Smooth muscle cell (in vitro differentiated cells): ENCODE measurements around the gene ANO7. TPM values are rescaled to one million over a fixed set of nuclear protein-coding genes. Genes with fewer than 3 reads are reported as not detected.

Source experiments
- DNase-seq: peaks from one replicate; lab custom pipeline; 2025; ENCODE audit not compliant: unreplicated experiment; lab: John Stamatoyannopoulos, UW
- H2AFZ ChIP-seq: fragments of 200-600 bp; sonication (generic); 2 replicates; pipeline ENCODE4 v1.6.0; 2016; ENCODE audit warnings: antibody characterized with exemption, low read depth, mild to moderate bottlenecking
- H3F3A ChIP-seq: fragments of 200-600 bp; sonication (generic); 2 replicates; pipeline ENCODE4 v1.6.0; 2017; ENCODE audit warnings: antibody characterized with exemption, low read depth
- H3K27ac ChIP-seq: fragments of 200-600 bp; sonication (generic); 2 replicates; pipeline ENCODE4 v1.5.1; 2016; ENCODE audit warnings: low read depth, mild to moderate bottlenecking
- H3K27me3 ChIP-seq: fragments of 200-600 bp; sonication (generic); 2 replicates; pipeline ENCODE4 v1.6.1; 2016; ENCODE audit warnings: low read depth, mild to moderate bottlenecking
- H3K36me3 ChIP-seq: fragments of 200-600 bp; sonication (generic); 2 replicates; pipeline ENCODE4 v1.5.1; 2016; ENCODE audit warnings: low read depth
- H3K4me1 ChIP-seq: fragments of 200-600 bp; sonication (generic); 2 replicates; pipeline ENCODE4 v1.5.1; 2016; ENCODE audit warnings: low read depth
- H3K4me2 ChIP-seq: fragments of 200-600 bp; sonication (generic); 2 replicates; pipeline ENCODE4 v1.6.0; 2016; ENCODE audit warnings: mild to moderate bottlenecking
- H3K4me3 ChIP-seq: fragments of 200-600 bp; sonication (generic); 2 replicates; pipeline ENCODE4 v1.5.1; 2016; ENCODE audit warnings: mild to moderate bottlenecking
- H3K79me2 ChIP-seq: fragments of 200-600 bp; sonication (generic); 2 replicates; pipeline ENCODE4 v1.6.0; 2016; ENCODE audit warnings: low read depth, mild to moderate bottlenecking
- H3K9ac ChIP-seq: fragments of 200-600 bp; sonication (generic); 2 replicates; pipeline ENCODE4 v1.6.0; 2016; ENCODE audit warnings: low read depth
- H3K9me3 ChIP-seq: fragments of 200-600 bp; sonication (generic); replicated peaks from 2 replicates; pipeline ENCODE4 v1.5.1; 2016; ENCODE audit warnings: low read depth
- H4K20me1 ChIP-seq: fragments of 200-600 bp; sonication (generic); 2 replicates; pipeline ENCODE4 v1.6.0; 2016; ENCODE audit warnings: low read depth
- WGBS: methylation state at CpG from one replicate; pipeline ENCODE4 v1.1.7; 2016; ENCODE audit warnings: low lambda C conversion rate; 5-methylcytosine and 5-hydroxymethylcytosine counted together
- polyA plus RNA-seq: library from polyadenylated mRNA; unstranded; fragments of >200 nt; fragmentation: Nextera tagmentation; extraction: Ambion mirVana; gene quantifications from 2 replicates; pipeline ENCODE4 v1.2.1, GENCODE V29; 2016
- total RNA-seq: library from RNA; depleted of rRNA; stranded (reverse); fragments of >200 nt; gene quantifications from 2 replicates; pipeline ENCODE4 v1.2.3, GENCODE V29; 2014
- TF ChIP-seq, protein P1 (sequence below): fragments of 200-600 bp; sonication (generic); IDR thresholded peaks from 2 replicates; pipeline ENCODE4 v1.5.1; 2017; ENCODE audit warnings: borderline replicate concordance, mild to moderate bottlenecking, antibody characterized with exemption; ENCODE audit not compliant: insufficient read depth, poor library complexity, severe bottlenecking

Gene ANO7
- total and polyA plus RNA-seq, 2 experiments from 2014 or later: 1.3 to 1.4 TPM

DNA sequence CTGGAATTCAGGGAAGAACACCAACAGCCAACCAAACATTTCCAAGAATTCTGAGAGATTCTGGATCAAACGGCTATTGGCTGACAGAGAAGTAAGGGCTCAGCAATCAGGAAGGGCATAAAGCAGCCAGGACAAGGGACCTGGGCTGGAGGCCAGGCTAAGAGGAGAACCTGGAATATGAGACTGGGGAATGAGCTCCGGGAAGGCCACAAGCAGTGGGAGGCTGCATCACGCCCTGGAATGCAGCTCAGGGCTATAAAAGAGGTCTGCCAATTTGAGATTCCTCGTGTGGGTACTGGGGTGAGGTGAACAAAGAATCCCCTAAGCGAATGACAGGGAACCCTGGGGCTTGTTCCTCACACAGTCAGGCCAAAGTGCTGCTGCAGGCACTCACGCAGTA, 60.4 kb downstream of the ANO7 start:
- peaks cover 94% of the 10 kb centered on the region for H3K79me2 ChIP-seq
- H3K9me3 ChIP-seq: no peaks in the 10 kb centered on the region
- no peaks in the 10 kb centered on the region for H3K4me1 ChIP-seq
- TF ChIP-seq, protein P1, sequence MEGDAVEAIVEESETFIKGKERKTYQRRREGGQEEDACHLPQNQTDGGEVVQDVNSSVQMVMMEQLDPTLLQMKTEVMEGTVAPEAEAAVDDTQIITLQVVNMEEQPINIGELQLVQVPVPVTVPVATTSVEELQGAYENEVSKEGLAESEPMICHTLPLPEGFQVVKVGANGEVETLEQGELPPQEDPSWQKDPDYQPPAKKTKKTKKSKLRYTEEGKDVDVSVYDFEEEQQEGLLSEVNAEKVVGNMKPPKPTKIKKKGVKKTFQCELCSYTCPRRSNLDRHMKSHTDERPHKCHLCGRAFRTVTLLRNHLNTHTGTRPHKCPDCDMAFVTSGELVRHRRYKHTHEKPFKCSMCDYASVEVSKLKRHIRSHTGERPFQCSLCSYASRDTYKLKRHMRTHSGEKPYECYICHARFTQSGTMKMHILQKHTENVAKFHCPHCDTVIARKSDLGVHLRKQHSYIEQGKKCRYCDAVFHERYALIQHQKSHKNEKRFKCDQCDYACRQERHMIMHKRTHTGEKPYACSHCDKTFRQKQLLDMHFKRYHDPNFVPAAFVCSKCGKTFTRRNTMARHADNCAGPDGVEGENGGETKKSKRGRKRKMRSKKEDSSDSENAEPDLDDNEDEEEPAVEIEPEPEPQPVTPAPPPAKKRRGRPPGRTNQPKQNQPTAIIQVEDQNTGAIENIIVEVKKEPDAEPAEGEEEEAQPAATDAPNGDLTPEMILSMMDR: no peak
- DNase-seq: no peak
- no peak overlapping the region for H3K4me2 ChIP-seq
- peaks cover 34% of the 10 kb centered on the region for H3F3A ChIP-seq
- H3K27me3 ChIP-seq: no peaks in the 10 kb centered on the region
- WGBS: 89% methylated on average over 6 of the region's 6 CpGs
- peaks cover 100% of the 10 kb centered on the region for H4K20me1 ChIP-seq
- H2AFZ ChIP-seq: no peak overlapping the region
- no peak overlapping the region for H3K4me3 ChIP-seq
- peaks cover 52% of the 10 kb centered on the region for H3K36me3 ChIP-seq
- no peak overlapping the region for H3K27ac ChIP-seq
- H3K9ac ChIP-seq: no peak overlapping the region

DNA sequence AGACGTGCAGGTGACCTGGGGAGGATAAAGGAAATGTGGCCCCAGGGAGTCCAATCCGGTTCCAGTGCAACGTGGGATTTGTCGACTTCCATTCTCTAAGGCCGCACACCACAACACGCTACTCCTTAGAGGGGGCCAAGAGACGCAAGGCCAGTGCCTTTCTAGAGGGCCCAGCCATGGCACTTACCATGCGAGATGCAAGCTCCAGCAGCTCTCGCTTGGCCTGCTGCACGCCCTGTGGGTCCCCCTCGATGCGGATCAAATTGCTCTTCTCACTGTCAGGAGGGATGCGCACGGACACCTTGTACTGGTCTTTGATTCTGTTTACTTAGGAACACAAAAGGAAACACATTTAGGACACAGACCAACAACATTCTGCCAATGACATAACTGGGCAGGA, 61.2 kb downstream of the ANO7 start:
- WGBS: 98% methylated on average over 14 of the region's 14 CpGs
- TF ChIP-seq, protein P1: no peak
- peaks cover 28% of the 10 kb centered on the region for H3F3A ChIP-seq
- no peaks in the 10 kb centered on the region for H3K9me3 ChIP-seq
- H3K27me3 ChIP-seq: no peaks in the 10 kb centered on the region
- no peak for DNase-seq
- H3K27ac ChIP-seq: no peak overlapping the region
- no peak overlapping the region for H3K4me2 ChIP-seq
- H3K4me1 ChIP-seq: no peaks in the 10 kb centered on the region
- no peak overlapping the region for H3K4me3 ChIP-seq
- H3K9ac ChIP-seq: no peak overlapping the region
- peaks cover 48% of the 10 kb centered on the region for H3K36me3 ChIP-seq
- no peak overlapping the region for H2AFZ ChIP-seq
- peaks cover 94% of the 10 kb centered on the region for H3K79me2 ChIP-seq
- H4K20me1 ChIP-seq: peaks cover 100% of the 10 kb centered on the region

DNA sequence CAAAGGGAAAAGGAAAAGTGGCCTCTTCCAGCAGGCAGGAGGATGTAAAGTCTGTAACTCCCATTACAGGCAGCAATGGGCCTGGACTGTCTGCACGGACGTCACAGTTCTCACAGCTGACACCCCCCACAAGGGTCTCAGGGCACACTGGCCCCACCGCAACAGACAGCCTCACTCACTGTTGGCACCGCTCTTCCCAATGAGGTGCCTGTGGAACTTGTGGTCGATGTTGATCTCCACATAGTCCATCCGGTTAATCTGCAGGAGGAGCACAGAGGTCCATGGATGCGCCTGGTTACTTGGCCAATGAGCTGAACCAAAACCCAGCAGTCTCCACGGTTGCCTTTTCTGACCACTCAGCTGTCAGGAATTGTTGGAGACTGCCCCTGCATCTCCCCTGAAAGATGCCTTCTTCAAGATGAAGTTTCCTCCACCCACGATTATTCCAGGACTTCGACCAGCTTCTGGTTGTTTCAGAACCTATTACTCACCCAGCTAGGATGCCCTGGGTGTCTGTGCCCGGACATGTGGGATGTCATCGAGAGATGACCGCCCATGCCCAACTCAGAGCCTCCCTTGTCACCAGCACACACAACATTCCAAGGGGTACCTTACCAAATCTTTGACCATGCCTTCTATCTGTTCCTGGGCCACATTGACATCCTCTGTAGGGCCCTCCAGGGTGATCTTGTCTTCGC, 64.5 kb downstream of the ANO7 start:
- TF ChIP-seq, protein P1: no peak

DNA sequence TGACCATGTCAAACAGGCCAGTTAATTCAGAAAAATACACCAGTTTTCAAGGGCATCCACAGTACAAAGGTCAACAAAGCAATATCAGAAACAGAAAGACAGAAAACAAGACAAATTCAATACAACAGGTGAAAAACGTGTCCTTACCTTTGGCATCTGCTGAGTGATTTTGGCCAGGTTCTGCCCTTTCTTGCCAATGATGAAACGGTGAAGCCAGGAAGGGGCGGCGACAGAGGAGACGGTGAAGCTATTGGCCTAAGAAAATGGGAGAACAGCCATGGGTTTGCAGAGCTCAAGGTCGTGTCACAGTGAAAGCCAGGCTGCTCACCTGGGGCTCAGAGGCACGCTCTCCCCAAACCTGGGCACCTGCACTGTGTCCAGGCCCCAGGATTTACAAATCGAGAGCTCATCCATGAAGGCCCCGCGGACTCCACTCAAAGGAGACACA, 66.5 kb downstream of the ANO7 start:
- H3K9me3 ChIP-seq: no peaks in the 10 kb centered on the region
- H3K79me2 ChIP-seq: peaks cover 98% of the 10 kb centered on the region
- peaks cover 36% of the 10 kb centered on the region for H3F3A ChIP-seq
- no peak overlapping the region for H3K9ac ChIP-seq
- H4K20me1 ChIP-seq: peaks cover 100% of the 10 kb centered on the region
- DNase-seq: no peak
- H3K4me1 ChIP-seq: no peaks in the 10 kb centered on the region
- no peak overlapping the region for H3K27ac ChIP-seq
- 97% methylated on average over 10 of the region's 10 CpGs for WGBS
- H2AFZ ChIP-seq: no peak overlapping the region
- no peak overlapping the region for H3K4me3 ChIP-seq
- TF ChIP-seq, protein P1: no peak
- H3K27me3 ChIP-seq: no peaks in the 10 kb centered on the region
- H3K4me2 ChIP-seq: no peak overlapping the region
- H3K36me3 ChIP-seq: peaks cover 61% of the 10 kb centered on the region

More for the DNA sequence above, 64.5 kb downstream of the ANO7 start:
- Histone ChIP-seq H4K20me1 (peaks cover 100% of the 10 kb centered on the region), H3K9me3 (no peaks in the 10 kb centered on the region), H3K4me2 (no peak overlapping the region), H3K4me3 (no peak overlapping the region), H3K79me2 (peaks cover 95% of the 10 kb centered on the region), H3K27ac (no peak overlapping the region), H3K36me3 (peaks cover 55% of the 10 kb centered on the region), H3K27me3 (no peaks in the 10 kb centered on the region), H3K4me1 (no peaks in the 10 kb centered on the region), H3K9ac (no peak overlapping the region), H3F3A (peaks cover 25% of the 10 kb centered on the region), H2AFZ (no peak overlapping the region)
- DNase-seq: no peak
- 97% methylated on average over 14 of the region's 14 CpGs for WGBS
